HL-60 (cell line): ENCODE data around the gene ITSN1.

Source experiments
- DNase-seq, 2 experiments: peaks; one replicate each; pipeline ENCODE4 v3.0.0-alpha.2; 2010 to 2020; ENCODE audit warnings: low read depth in 1 of 2, low spot score in 1 of 2
- H3K27ac ChIP-seq: fragments of 250-450 bp; sonication (Bioruptor Pico); replicated peaks from 2 replicates; pipeline ENCODE4 v1.5.1; 2020; ENCODE audit warnings: mild to moderate bottlenecking, moderate library complexity
- H3K27me3 ChIP-seq: fragments of 250-450 bp; sonication (Bioruptor Pico); 2 replicates; pipeline ENCODE4 v1.5.1; 2021; ENCODE audit warnings: mild to moderate bottlenecking, moderate library complexity; ENCODE audit not compliant: insufficient read depth, poor library complexity, severe bottlenecking
- H3K4me3 ChIP-seq: replicated peaks from 2 replicates; pipeline ENCODE4 v1.5.1; 2011; ENCODE audit warnings: mild to moderate bottlenecking, control low read depth, low read length; ENCODE audit not compliant: insufficient read depth
- GABPA ChIP-seq: IDR thresholded peaks from 2 replicates; pipeline ENCODE4 v1.6.1; 2012; ENCODE audit warnings: low read depth
- POLR2AphosphoS5 ChIP-seq: IDR thresholded peaks from 2 replicates; pipeline ENCODE4 v1.6.1; 2012; ENCODE audit warnings: low read depth
- SPI1 ChIP-seq: IDR thresholded peaks from 2 replicates; pipeline ENCODE4 v1.6.1; 2012; ENCODE audit warnings: low read depth, mild to moderate bottlenecking, borderline replicate concordance
- TF ChIP-seq, protein P1 (sequence below): IDR thresholded peaks from one replicate; pipeline ENCODE4 v1.5.1; 2011; ENCODE audit warnings: low read length, control low read depth, inconsistent platforms; ENCODE audit not compliant: insufficient read depth
- TF ChIP-seq, protein P2 (sequence below): IDR thresholded peaks from 2 replicates; pipeline ENCODE4 v1.6.1; 2012; ENCODE audit warnings: low read depth; ENCODE audit not compliant: insufficient replicate concordance

ITSN1 gene

DNA sequence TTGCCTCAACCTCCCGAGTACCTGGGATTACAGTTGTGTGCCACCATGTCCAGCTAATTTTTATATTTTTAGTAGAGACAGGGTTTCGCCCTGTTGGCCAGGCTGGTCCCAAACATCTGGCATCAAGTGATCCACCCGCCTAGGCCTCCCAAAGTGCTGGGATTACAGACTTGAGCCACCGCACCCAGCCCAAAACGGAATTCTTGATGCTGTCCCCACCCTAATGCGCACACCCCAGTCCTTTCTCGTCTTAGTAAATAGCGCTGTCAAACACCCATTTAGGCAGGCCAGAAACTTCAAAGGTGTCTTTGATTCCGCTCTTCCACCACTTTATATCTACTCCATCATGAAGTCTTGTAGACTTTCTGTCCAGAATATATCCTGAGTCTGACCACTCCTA lies 35.1 kb downstream of the ITSN1 start:
- TF ChIP-seq, protein P1, sequence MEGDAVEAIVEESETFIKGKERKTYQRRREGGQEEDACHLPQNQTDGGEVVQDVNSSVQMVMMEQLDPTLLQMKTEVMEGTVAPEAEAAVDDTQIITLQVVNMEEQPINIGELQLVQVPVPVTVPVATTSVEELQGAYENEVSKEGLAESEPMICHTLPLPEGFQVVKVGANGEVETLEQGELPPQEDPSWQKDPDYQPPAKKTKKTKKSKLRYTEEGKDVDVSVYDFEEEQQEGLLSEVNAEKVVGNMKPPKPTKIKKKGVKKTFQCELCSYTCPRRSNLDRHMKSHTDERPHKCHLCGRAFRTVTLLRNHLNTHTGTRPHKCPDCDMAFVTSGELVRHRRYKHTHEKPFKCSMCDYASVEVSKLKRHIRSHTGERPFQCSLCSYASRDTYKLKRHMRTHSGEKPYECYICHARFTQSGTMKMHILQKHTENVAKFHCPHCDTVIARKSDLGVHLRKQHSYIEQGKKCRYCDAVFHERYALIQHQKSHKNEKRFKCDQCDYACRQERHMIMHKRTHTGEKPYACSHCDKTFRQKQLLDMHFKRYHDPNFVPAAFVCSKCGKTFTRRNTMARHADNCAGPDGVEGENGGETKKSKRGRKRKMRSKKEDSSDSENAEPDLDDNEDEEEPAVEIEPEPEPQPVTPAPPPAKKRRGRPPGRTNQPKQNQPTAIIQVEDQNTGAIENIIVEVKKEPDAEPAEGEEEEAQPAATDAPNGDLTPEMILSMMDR: no peak
- no peak for TF ChIP-seq GABPA
- TF ChIP-seq, protein P2, sequence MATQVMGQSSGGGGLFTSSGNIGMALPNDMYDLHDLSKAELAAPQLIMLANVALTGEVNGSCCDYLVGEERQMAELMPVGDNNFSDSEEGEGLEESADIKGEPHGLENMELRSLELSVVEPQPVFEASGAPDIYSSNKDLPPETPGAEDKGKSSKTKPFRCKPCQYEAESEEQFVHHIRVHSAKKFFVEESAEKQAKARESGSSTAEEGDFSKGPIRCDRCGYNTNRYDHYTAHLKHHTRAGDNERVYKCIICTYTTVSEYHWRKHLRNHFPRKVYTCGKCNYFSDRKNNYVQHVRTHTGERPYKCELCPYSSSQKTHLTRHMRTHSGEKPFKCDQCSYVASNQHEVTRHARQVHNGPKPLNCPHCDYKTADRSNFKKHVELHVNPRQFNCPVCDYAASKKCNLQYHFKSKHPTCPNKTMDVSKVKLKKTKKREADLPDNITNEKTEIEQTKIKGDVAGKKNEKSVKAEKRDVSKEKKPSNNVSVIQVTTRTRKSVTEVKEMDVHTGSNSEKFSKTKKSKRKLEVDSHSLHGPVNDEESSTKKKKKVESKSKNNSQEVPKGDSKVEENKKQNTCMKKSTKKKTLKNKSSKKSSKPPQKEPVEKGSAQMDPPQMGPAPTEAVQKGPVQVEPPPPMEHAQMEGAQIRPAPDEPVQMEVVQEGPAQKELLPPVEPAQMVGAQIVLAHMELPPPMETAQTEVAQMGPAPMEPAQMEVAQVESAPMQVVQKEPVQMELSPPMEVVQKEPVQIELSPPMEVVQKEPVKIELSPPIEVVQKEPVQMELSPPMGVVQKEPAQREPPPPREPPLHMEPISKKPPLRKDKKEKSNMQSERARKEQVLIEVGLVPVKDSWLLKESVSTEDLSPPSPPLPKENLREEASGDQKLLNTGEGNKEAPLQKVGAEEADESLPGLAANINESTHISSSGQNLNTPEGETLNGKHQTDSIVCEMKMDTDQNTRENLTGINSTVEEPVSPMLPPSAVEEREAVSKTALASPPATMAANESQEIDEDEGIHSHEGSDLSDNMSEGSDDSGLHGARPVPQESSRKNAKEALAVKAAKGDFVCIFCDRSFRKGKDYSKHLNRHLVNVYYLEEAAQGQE: no peak
- no peak for TF ChIP-seq POLR2AphosphoS5
- no peak for TF ChIP-seq SPI1
- Histone ChIP-seq H3K27me3 (no peaks in the 10 kb centered on the region), H3K4me3 (no peak overlapping the region), H3K27ac (no peak overlapping the region)
- DNase-seq: no peak

DNA sequence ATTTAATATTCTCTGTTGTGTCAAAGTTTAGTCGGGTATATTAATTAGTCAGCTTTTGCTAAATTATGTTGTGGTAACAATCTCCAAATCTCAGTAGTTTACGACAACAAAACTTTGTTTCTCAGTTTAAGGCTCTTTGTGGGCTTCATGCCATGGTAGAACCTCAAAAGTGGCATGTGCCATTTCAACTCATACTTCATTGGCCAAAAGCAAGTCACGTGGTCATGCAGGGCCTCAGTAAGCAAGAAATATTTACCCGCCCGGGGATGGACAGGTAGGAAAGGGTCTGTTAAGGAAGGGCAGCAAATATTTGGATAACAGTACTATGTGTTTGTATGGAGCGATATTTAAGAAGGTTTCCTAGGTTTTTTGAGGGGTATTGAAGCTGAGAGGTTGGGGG lies 38.6 kb downstream of the ITSN1 start:
- Histone ChIP-seq H3K27me3 (no peaks in the 10 kb centered on the region), H3K4me3 (no peak overlapping the region), H3K27ac (no peak overlapping the region)
- no peak for DNase-seq
- TF ChIP-seq, protein P2: no peak
- TF ChIP-seq GABPA: no peak
- TF ChIP-seq, protein P1: no peak
- TF ChIP-seq SPI1: no peak

DNA sequence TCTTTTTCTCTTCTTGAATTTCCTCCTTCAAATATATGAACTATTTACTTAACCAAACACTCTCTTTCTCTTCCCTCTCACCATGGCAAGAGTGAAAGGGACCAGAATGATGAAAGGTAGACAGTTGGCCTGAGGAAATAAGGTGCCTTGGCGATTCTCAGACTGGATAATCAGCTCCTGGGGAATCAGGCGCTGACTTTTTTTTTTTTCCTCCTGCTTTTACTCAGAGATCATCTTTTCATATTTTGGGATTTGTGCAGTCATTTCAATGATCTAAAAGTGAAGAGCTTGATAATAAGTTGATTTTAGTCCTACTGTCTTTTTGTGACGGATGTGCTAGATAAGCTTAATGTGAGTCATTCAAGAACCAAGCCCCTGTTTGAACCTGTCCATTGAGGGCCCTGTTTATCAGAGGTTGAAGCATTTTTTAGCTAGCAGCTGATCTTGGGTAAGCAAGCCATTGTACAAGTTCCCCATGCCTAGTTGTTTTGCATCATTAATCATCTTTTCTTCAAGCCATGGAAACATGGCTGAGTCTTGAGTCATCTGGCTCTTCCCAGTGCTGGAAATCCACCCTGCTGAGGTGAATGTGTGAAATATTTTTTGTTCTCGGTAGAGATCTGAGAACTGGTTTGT lies 40.8 kb downstream of the ITSN1 start:
- no peak overlapping the region for H3K4me3 ChIP-seq
- no peak for DNase-seq

More for the DNA sequence above, 40.8 kb downstream of the ITSN1 start:
- no peak for TF ChIP-seq SPI1
- TF ChIP-seq, protein P2: no peak
- TF ChIP-seq GABPA: no peak
- TF ChIP-seq, protein P1: no peak
- TF ChIP-seq POLR2AphosphoS5: no peak
- H3K27me3 ChIP-seq: no peaks in the 10 kb centered on the region
- no peak overlapping the region for H3K27ac ChIP-seq
